Measurements from ENCODE around the gene MMADHC. TPM values are rescaled to one million over a fixed set of nuclear protein-coding genes. Genes with fewer than 3 reads are reported as not detected.

Gene MMADHC
- polyA plus RNA-seq, 1 experiment: 72.6 TPM

DNA sequence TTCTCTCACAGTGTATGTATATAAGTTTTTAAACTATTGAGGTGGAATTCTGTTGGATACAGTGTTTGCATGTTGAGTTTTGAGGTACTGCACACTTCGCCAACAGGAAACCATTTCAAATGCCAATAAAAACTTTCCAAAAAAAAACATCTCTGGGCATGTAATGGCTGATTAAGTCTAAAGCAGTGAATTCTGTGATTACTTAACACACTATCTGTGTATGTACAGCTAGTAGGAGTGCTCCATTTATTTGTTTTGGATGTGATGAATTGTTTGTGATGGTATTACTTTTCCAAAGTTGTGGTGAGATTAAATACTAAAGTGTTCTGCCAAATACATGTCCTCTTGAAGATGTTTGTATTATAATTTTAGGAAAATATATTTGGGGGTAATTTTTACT lies 31.1 kb downstream of the MMADHC start:
- Histone ChIP-seq H3K27me3 (ENCODE audit: control insufficient read depth, insufficient read depth, low read length) (0 out of 2 replicates have a peak, but pooled peaks cover 1% of the 10 kb centered on the region), H3K36me3 (ENCODE audit: control insufficient read depth, insufficient read depth, low read length) (no peaks in the 10 kb centered on the region), H3K4me3 (ENCODE audit: low read depth, low read length) (no peak overlapping the region)
- POLR2A ChIA-PET: no interaction called here
- TF ChIP-seq, protein P1, sequence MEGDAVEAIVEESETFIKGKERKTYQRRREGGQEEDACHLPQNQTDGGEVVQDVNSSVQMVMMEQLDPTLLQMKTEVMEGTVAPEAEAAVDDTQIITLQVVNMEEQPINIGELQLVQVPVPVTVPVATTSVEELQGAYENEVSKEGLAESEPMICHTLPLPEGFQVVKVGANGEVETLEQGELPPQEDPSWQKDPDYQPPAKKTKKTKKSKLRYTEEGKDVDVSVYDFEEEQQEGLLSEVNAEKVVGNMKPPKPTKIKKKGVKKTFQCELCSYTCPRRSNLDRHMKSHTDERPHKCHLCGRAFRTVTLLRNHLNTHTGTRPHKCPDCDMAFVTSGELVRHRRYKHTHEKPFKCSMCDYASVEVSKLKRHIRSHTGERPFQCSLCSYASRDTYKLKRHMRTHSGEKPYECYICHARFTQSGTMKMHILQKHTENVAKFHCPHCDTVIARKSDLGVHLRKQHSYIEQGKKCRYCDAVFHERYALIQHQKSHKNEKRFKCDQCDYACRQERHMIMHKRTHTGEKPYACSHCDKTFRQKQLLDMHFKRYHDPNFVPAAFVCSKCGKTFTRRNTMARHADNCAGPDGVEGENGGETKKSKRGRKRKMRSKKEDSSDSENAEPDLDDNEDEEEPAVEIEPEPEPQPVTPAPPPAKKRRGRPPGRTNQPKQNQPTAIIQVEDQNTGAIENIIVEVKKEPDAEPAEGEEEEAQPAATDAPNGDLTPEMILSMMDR (IDR thresholded peaks at IDR 0.05; ENCODE audit: insufficient read depth, low read depth, low read length): no peak
- DNase-seq (ENCODE audit: low read depth): no peak
- CTCF ChIA-PET: interaction anchor here (3.2 kb wide), 1 partner anchor 539 kb away, joined by 14 read pairs; no protein-coding TSS in a partner anchor

DNA sequence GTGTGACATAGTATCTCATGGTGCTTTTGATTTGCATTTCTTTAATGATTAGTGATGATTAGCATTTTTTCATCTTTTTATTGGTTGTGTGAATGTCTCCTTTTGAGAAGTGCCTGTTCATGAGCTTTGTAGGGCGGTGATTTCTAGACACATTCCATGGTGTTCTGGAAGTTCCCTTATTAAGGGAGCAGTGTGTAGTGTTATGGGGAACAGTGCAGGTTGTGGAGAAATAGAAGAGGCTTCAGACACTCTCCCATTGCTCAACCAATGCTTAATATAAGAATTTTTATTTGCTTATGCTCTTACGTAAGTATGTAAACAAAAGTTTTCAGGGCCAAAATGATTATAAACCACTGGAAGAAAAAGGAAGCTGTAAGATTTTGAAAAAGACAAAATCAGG lies 34.7 kb downstream of the MMADHC start:
- ChIA-PET CTCF (interaction anchor here (0.6 to 2.3 kb wide), 4 partner anchors 9 to 563 kb away, joined by 3 to 8 read pairs (median 3); no protein-coding TSS in a partner anchor), POLR2A (no interaction called here)
- Histone ChIP-seq H3K36me3 (ENCODE audit: control insufficient read depth, insufficient read depth, low read length) (no peaks in the 10 kb centered on the region), H3K27me3 (ENCODE audit: control insufficient read depth, insufficient read depth, low read length) (0 out of 2 replicates have a peak, but pooled peaks cover 1% of the 10 kb centered on the region), H3K4me3 (ENCODE audit: low read depth, low read length) (no peak overlapping the region)
- no peak for DNase-seq (ENCODE audit: low read depth)
- TF ChIP-seq, protein P1 (IDR thresholded peaks at IDR 0.05; ENCODE audit: insufficient read depth, low read depth, low read length): no peak

DNA sequence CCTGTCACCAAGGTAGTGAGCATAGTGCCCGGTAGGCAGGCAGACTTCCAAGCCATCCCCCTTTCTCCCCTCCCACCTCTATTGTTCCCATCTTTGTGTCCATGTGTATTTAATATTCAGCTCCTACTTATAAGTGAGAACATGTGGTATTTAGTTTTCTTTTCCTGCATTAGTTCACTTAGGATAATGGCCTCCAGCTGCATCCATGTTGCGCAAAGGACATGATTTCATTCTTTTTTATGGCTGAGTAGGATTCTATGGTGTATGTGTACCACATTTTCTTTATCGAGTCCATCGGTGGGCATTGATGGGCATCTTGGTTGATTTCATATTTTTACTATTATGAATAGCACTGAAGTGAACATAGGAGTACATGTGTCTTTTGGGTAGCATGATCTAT lies 35.3 kb downstream of the MMADHC start:
- CTCF ChIA-PET: interaction anchor here (1.1 to 2.3 kb wide), 2 partner anchors 10 to 562 kb away, joined by 3 to 8 read pairs; no protein-coding TSS in a partner anchor
- no peak for DNase-seq (ENCODE audit: low read depth)
- POLR2A ChIA-PET: no interaction called here

DNA sequence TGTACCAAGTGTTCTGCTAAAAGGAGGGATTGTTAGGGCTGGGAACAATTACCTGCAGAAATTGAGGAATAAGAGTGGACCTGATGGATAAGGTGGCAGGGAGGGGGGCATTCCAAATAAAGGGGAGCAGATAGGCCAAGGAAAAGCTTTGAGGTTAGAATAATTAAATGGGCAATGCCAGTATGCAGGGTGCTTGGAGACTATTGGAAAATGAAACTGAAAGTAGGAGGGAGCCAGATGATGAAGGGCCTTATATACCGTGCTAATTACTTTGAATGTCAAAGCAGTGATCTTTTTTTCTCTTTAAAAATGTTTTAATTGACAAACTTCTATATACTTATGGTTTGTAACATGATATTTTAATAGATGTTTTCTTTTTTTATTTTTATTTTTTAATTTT lies 42.9 kb downstream of the MMADHC start:
- Histone ChIP-seq H3K36me3 (ENCODE audit: control insufficient read depth, insufficient read depth, low read length) (no peaks in the 10 kb centered on the region), H3K27me3 (ENCODE audit: control insufficient read depth, insufficient read depth, low read length) (peaks cover 2% of the 10 kb centered on the region; the same call in 1 of the 2 replicates), H3K4me3 (ENCODE audit: low read depth, low read length) (no peak overlapping the region)
- ChIA-PET POLR2A (no interaction called here), CTCF (no interaction called here)
- DNase-seq (ENCODE audit: low read depth): no peak
- TF ChIP-seq, protein P1 (IDR thresholded peaks at IDR 0.05; ENCODE audit: insufficient read depth, low read depth, low read length): no peak

More for the DNA sequence above, 35.3 kb downstream of the MMADHC start:
- TF ChIP-seq, protein P1 (IDR thresholded peaks at IDR 0.05; ENCODE audit: insufficient read depth, low read depth, low read length): no peak
- H3K27me3 ChIP-seq (ENCODE audit: control insufficient read depth, insufficient read depth, low read length): 0 out of 2 replicates have a peak, but pooled peaks cover 1% of the 10 kb centered on the region
- H3K4me3 ChIP-seq (ENCODE audit: low read depth, low read length): no peak overlapping the region
- no peaks in the 10 kb centered on the region for H3K36me3 ChIP-seq (ENCODE audit: control insufficient read depth, insufficient read depth, low read length)

DNA sequence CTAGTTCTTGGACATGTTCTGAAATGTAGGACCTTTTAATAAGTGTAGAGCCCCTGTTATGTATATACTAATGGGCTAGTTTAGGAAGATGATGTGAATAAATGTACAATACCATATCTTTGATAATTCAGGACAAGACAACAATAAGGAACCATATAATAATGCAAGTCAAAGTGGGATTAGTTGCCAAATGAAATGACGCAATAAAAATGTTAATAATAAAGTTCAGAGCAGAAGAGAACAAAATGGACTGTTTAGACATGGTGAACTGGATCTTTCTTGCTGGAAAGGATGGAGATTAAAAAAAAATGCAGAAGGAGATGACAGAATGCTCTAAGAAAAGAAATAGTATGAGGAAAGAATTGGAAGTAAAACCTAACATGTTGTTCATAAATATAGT lies 43.7 kb downstream of the MMADHC start:
- Histone ChIP-seq H3K27me3 (ENCODE audit: control insufficient read depth, insufficient read depth, low read length) (peaks cover 2% of the 10 kb centered on the region; the same call in 1 of the 2 replicates), H3K36me3 (ENCODE audit: control insufficient read depth, insufficient read depth, low read length) (no peaks in the 10 kb centered on the region), H3K4me3 (ENCODE audit: low read depth, low read length) (no peak overlapping the region)
- ChIA-PET CTCF (no interaction called here), POLR2A (no interaction called here)
- TF ChIP-seq, protein P1 (IDR thresholded peaks at IDR 0.05; ENCODE audit: insufficient read depth, low read depth, low read length): no peak
- DNase-seq (ENCODE audit: low read depth): no peak

Data from BJ (cell line).